Measurements from ENCODE around the gene ZFP92.

GRCh38 chrX:153371256-153371655 is 40.0 kb upstream of the ZFP92 start:
- TF ChIP-seq CTCF (IDR thresholded peaks at IDR 0.05; ENCODE audit: borderline replicate concordance, extremely low read depth, low read length, poor library complexity, severe bottlenecking) = no peak
- no peak for TF ChIP-seq EZH2 (IDR thresholded peaks at IDR 0.05; ENCODE audit: borderline replicate concordance, low read depth, low read length, severe bottlenecking)
